GM12874 (cell line): Measurements from ENCODE around the gene TMEM41A.

Source experiments
- TF ChIP-seq, protein P1 (sequence below): IDR thresholded peaks from 2 replicates; pipeline ENCODE4 v1.5.1; 2011; ENCODE audit warnings: low read depth, mild to moderate bottlenecking, control low read depth, low read length, moderate library complexity; ENCODE audit not compliant: insufficient read depth

TMEM41A gene

DNA sequence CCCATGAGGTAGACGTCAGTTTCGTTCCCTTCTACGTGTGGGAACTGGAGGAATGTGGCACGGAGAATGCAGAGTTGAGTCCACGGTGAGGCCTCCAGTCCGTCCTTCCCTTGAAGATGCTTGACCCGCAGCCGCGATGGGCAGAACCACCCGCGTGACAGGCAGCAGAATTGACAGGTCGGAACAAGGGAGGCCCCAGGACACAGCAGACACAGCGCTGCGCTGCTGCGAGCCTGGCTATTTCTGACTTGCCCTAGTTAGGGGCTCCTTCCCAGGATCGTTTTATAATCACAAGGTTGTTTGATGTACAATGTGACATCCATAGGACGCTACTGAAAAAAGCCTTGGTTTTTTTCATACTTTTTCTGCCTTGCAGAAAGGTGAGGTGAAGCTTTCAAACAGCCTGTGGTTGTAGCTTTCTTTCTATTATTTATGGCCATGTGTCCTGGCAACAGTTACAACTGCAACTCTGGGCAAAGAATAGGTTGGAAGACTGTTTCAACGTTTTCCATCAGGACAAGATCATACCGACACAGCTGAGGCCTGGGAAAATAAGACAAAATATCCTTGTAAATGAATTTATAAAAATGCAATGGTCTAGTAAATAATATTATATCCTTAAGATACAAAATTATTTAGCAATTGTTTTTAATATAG is 9.6 kb upstream of the TMEM41A start:
- TF ChIP-seq, protein P1, sequence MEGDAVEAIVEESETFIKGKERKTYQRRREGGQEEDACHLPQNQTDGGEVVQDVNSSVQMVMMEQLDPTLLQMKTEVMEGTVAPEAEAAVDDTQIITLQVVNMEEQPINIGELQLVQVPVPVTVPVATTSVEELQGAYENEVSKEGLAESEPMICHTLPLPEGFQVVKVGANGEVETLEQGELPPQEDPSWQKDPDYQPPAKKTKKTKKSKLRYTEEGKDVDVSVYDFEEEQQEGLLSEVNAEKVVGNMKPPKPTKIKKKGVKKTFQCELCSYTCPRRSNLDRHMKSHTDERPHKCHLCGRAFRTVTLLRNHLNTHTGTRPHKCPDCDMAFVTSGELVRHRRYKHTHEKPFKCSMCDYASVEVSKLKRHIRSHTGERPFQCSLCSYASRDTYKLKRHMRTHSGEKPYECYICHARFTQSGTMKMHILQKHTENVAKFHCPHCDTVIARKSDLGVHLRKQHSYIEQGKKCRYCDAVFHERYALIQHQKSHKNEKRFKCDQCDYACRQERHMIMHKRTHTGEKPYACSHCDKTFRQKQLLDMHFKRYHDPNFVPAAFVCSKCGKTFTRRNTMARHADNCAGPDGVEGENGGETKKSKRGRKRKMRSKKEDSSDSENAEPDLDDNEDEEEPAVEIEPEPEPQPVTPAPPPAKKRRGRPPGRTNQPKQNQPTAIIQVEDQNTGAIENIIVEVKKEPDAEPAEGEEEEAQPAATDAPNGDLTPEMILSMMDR = no peak

DNA sequence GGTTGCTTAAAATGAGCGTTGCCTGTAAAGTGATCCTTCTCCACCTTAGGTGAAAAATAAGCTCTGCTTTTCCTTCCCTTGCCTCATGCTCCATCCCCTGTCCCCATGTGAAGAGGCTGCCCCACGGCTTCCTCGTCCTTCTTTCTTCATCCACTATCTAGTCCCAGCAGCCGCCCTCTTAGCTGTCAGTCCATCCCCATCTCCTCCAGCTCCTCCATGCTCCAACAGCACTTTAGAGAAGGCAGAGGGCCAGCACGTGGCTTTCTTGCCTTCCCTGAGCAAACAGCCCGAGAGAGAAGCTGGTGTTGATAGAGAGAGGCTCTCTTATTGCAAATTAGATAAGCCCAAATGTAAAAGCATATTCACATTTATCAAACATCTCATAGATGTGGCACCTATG is 9.0 kb upstream of the TMEM41A start:
- TF ChIP-seq, protein P1 = no peak

DNA sequence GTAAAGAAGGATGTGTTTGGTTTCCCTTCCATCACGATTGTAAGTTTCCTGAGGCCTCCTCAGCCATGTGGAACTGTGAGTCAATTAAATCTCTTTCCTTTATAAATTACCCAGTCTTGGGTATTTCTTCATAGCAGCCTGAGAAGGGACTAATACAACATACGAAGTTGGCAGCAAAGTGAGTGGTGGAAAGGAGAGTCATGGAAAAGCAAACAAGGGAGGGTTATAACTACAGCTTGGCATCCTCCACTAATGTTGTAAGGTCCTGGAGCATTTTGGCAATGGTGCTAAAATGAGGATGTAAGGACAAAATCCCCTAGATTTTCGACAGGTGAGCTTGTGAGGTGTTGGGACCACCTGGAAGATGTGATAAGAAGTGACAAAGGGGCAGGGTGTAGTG is 5.8 kb upstream of the TMEM41A start:
- TF ChIP-seq, protein P1 = no peak

DNA sequence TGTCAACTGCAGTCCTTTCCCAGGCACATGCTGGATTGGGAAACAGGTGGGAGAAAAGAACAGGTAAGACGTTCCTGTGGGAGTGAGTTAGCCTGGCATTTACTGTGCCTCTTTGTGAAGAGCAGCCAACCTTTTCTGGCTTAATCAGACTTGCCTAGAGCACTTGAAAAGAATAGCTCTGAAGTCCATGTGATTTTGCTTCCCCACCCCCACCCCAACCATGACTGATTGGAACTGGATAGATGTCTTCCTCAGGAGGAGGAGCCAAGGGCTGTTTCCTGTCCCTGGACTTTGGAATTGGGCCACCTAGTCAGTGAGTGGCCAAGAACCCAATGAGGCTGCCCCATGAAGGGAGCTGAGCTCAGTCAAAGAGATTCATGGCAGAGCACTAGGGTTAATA is 4.7 kb upstream of the TMEM41A start:
- TF ChIP-seq, protein P1 = no peak

DNA sequence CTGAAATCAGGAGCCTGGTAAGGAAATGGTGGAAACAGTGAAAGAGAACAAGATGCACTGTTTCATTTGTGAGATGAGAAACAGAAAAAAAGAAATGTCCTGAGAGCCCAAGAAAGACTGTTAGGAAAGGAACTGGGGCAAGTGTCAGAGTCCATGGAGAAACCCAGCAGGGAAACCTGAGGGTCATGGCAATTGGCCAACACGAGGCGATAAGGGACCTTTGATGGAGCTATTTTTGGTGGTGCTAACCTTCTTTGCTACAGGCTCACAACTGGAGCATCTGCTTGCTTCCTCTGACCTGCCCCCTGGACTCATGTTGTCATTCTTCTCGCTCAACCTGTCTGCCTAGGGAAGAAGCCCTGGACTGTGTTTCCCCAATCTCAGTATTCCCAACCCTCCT is 4.2 kb upstream of the TMEM41A start:
- TF ChIP-seq, protein P1 = no peak

DNA sequence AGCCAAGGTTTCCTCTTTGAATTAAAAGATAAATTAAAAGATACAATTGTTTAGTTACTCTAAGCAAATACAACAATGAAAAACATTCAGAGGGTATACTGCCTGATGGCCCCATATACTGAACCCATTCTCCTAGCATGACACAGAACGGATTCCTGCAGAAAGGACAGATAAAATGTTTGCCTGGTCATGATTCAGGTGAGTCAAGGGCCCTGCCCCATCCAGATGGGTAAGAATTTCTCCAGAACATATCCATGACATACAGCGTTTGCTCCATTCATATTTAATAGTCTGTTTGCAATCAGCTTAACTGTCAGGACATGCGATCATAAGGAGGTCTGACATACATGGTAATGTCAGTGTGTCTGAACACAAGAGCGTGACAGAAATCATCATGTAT is 8.6 kb downstream of the TMEM41A start:
- TF ChIP-seq, protein P1 = no peak

DNA sequence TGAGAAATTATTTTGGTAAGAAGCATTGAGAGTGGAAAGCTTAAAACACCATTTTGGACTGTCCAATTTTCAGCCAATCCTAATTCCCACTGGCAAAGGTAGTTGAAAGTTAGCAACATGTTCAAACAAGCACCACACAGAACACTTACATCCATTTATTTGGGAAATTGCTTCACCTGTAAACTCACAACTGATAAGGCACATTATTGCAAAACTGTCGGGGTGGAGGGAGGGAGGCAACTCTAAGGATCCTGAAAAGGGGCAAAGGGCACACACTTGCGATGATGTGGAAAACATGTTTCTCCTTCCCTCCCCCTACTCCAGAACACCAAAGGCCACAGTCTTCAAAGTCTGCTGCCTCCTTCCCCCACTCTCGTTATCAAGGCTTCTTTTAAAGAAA is 9.4 kb downstream of the TMEM41A start:
- TF ChIP-seq, protein P1 = no peak
